H1 (cell line): ENCODE measurements around the gene RFNG. TPM values are rescaled to one million over a fixed set of nuclear protein-coding genes. Genes with fewer than 3 reads are reported as not detected.

Experiments used
- ATF3 ChIP-seq: IDR thresholded peaks from 2 replicates; pipeline ENCODE4 v1.6.1; 2011; ENCODE audit warnings: low read depth, mild to moderate bottlenecking, low read length; ENCODE audit not compliant: insufficient read depth
- EGR1 ChIP-seq: IDR thresholded peaks from 2 replicates; pipeline ENCODE4 v1.6.1; 2011; ENCODE audit warnings: low read depth, low read length, borderline replicate concordance
- HDAC2 ChIP-seq, 2 experiments: fragments of 300-600 bp in 1 of 2; sonication (generic) in 1 of 2; IDR thresholded peaks; 2 replicates each; pipeline ENCODE4 v1.6.1; 2011 to 2012; ENCODE audit warnings: low read depth in 2 of 2, low read length in 2 of 2, mild to moderate bottlenecking in 2 of 2, moderate library complexity in 2 of 2, borderline replicate concordance in 1 of 2, inconsistent platforms in 1 of 2
- JUN ChIP-seq: IDR thresholded peaks from 2 replicates; pipeline ENCODE4 v1.6.1; 2011; ENCODE audit warnings: low read depth, mild to moderate bottlenecking, improper control_type of control experiment, low read length
- KDM1A ChIP-seq: fragments of 200-600, 300-600 bp; sonication (generic); IDR thresholded peaks from 2 replicates; pipeline ENCODE4 v1.7.1; 2016; ENCODE audit warnings: mild to moderate bottlenecking, low read length, borderline replicate concordance
- PHF8 ChIP-seq: fragments of 200-600 bp; sonication (generic); conservative IDR thresholded peaks from 2 replicates; pipeline ENCODE4 v1.7.1; 2012; ENCODE audit warnings: low read depth, mild to moderate bottlenecking, inconsistent platforms, low read length, moderate library complexity
- RNF2 ChIP-seq: fragments of 200-900, 300-1000 bp; sonication (generic); IDR thresholded peaks from 2 replicates; pipeline ENCODE4 v1.7.1; 2016; ENCODE audit warnings: borderline replicate concordance, low read depth, mild to moderate bottlenecking, antibody characterized with exemption, low read length; ENCODE audit not compliant: poor library complexity, severe bottlenecking; ENCODE audit errors: missing control alignments
- RXRA ChIP-seq: IDR thresholded peaks from 2 replicates; pipeline ENCODE4 v1.6.1; 2011; ENCODE audit warnings: low read depth, mild to moderate bottlenecking, low read length, moderate library complexity; ENCODE audit not compliant: insufficient read depth
- SIX5 ChIP-seq: IDR thresholded peaks from 2 replicates; pipeline ENCODE4 v1.6.1; 2011; ENCODE audit warnings: mild to moderate bottlenecking, low read depth, low read length
- SUZ12 ChIP-seq: fragments of 200-600 bp; sonication (generic); IDR thresholded peaks from 2 replicates; pipeline ENCODE4 v1.6.1; 2012; ENCODE audit warnings: mild to moderate bottlenecking, inconsistent platforms, low read length, moderate library complexity, mixed read lengths
- TCF12 ChIP-seq: IDR thresholded peaks from 2 replicates; pipeline ENCODE4 v1.6.1; 2011; ENCODE audit warnings: low read depth, mild to moderate bottlenecking, low read length
- polyA plus RNA-seq, 7 experiments: library from polyadenylated mRNA; depleted of rRNA in 3 of 7; stranded (reverse) in 5 of 7; unstranded in 2 of 7; fragments of >200 nt in 5 of 7; fragments of 200-250 nt in 2 of 7; gene quantifications; 1 replicate in 5 of 7; 2 replicates in 1 of 7; 4 replicates in 1 of 7; pipeline versions ENCODE4 v1.2.1 to v1.2.3, GENCODE V29; 2011 to 2013; ENCODE audit warnings: missing spikeins in 2 of 7, mixed read lengths in 2 of 7
- total RNA-seq: library from RNA; stranded (reverse); fragmentation: NEBNext Ultra II Directional; extraction: Animal tissue kit (Norgen Biotek cat#: 25700); gene quantifications from 2 replicates; pipeline ENCODE4 v1.2.1, GENCODE V29; 2021
- TF ChIP-seq, protein P1 (sequence below): IDR thresholded peaks from 2 replicates; pipeline ENCODE4 v1.6.1; 2012; ENCODE audit warnings: low read length, inconsistent platforms

The RFNG gene
- total and polyA plus RNA-seq, 2 of the 8 experiments (the other 6 are each of a cell fraction or from before 2014, with no cell fraction given): 26.7 to 28.4 TPM

DNA sequence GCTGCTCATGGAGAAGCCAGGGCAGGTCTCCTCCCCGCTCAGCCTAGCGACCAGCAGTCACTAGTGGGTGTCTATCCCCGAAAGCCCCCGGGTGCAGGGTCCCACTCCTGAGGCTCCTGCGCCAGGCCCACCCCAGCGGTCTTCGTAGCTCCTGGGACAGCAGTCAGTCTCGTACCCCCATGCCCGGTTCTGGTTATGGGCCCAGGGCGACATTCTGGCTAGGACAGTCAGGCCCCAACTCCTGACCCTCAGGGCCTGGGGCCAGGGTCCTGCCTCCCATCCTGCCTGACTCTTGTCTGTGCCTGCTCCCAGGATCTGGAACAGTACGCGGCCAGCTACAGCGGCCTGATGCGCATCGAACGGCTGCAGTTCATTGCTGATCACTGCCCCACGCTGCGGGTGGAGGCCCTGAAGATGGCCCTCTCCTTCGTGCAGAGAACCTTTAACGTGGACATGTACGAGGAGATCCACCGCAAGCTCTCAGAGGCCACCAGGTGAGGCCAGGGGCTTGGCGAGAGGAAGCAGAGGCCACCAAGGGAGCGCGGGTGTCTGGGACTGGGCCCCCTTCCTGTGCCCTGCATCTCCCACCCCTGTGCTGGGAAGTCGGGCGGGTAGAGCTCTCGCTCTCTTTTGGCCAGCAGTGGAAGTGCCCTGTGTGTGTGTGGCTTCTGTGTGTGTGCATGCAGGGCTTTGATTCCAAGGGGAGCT, 2.1 kb upstream of the RFNG start (continued):
- no peak for TF ChIP-seq RNF2
- no peak for TF ChIP-seq RXRA
- TF ChIP-seq TCF12: no peak
- no peak for TF ChIP-seq JUN
- TF ChIP-seq, protein P1, sequence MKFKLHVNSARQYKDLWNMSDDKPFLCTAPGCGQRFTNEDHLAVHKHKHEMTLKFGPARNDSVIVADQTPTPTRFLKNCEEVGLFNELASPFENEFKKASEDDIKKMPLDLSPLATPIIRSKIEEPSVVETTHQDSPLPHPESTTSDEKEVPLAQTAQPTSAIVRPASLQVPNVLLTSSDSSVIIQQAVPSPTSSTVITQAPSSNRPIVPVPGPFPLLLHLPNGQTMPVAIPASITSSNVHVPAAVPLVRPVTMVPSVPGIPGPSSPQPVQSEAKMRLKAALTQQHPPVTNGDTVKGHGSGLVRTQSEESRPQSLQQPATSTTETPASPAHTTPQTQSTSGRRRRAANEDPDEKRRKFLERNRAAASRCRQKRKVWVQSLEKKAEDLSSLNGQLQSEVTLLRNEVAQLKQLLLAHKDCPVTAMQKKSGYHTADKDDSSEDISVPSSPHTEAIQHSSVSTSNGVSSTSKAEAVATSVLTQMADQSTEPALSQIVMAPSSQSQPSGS: no peak
- TF ChIP-seq EGR1: no peak
- no peak for TF ChIP-seq PHF8
- no peak for TF ChIP-seq SUZ12
- no peak for TF ChIP-seq ATF3
- no peak for TF ChIP-seq SIX5
- no peak for TF ChIP-seq HDAC2 (IDR thresholded peaks at IDR 0.05; ENCODE audit: borderline replicate concordance in 1 of 2, low read depth in 2 of 2, low read length in 2 of 2)
- TF ChIP-seq KDM1A: no peak
- TF ChIP-seq, all 59 proteins: peak for 0
